GM20431 (cell line): ENCODE measurements around the gene VDR.
"Not testable (repeated sequence)": the region's sequence is repeated elsewhere in the genome, so short reads cannot be mapped to it uniquely, and the experiment has no call there.

Experiments used
- in situ Hi-C: fragments of 300-500 bp; cut with MseI, MboI; formaldehyde crosslinking; loops from one replicate; pipeline ENCODE4 v1.15.0; 2020; ENCODE audit warnings: low sequenced_read_pairs; ENCODE audit not compliant: unreplicated experiment

Gene VDR

GRCh38 chr12:47818467-47819137 lies 86.2 kb downstream of the VDR start:
- in situ Hi-C loops: no loop called here

GRCh38 chr12:47818007-47818376 lies 86.8 kb downstream of the VDR start:
- in situ Hi-C loops: no loop called here

- in situ Hi-C loops: no loop called here
These were observed 87.4 kb downstream of the VDR start for GRCh38 chr12:47817272-47818006.

- in situ Hi-C loops: no loop called here
These were observed 88.2 kb downstream of the VDR start for GRCh38 chr12:47816403-47817271.

- in situ Hi-C loops: not testable (repeated sequence)
These were observed 89.3 kb downstream of the VDR start for GRCh38 chr12:47815447-47815846.

- in situ Hi-C loops: no loop called here
These were observed 90.1 kb downstream of the VDR start for GRCh38 chr12:47814539-47815170.

GRCh38 chr12:47813511-47814196 lies 91.1 kb downstream of the VDR start:
- in situ Hi-C loops: no loop called here

- in situ Hi-C loops: no loop called here
These were observed 91.8 kb downstream of the VDR start for GRCh38 chr12:47812797-47813510.

GRCh38 chr12:47811581-47812484 lies 93.0 kb downstream of the VDR start:
- in situ Hi-C loops: no loop called here

GRCh38 chr12:47811072-47811396 lies 93.8 kb downstream of the VDR start:
- in situ Hi-C loops: no loop called here

- in situ Hi-C loops: not testable (repeated sequence)
These were observed 95.3 kb downstream of the VDR start for GRCh38 chr12:47809518-47809917.

- in situ Hi-C loops: no loop called here
These were observed 96.0 kb downstream of the VDR start for GRCh38 chr12:47808574-47809365.

GRCh38 chr12:47808050-47808449 lies 96.7 kb downstream of the VDR start:
- in situ Hi-C loops: no loop called here

- in situ Hi-C loops: no loop called here
These were observed 97.5 kb downstream of the VDR start for GRCh38 chr12:47807338-47807737.

- in situ Hi-C loops: no loop called here
These were observed 99.4 kb downstream of the VDR start for GRCh38 chr12:47805417-47805816.

- in situ Hi-C loops: no loop called here
These were observed 100.6 kb downstream of the VDR start for GRCh38 chr12:47804171-47804570.

- in situ Hi-C loops: no loop called here
These were observed 101.5 kb downstream of the VDR start for GRCh38 chr12:47803191-47803875.
